ENCODE data around the gene GPER1.

DNA sequence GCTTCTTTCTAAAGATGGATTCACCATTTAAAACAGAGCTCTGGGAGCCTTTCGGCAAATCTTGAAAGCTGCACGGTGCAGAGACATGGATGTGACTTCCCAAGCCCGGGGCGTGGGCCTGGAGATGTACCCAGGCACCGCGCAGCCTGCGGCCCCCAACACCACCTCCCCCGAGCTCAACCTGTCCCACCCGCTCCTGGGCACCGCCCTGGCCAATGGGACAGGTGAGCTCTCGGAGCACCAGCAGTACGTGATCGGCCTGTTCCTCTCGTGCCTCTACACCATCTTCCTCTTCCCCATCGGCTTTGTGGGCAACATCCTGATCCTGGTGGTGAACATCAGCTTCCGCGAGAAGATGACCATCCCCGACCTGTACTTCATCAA, 3.7 kb downstream of the GPER1 start:
- no peak for TF ChIP-seq SUZ12 (IDR thresholded peaks at IDR 0.05; ENCODE audit: extremely low read depth, insufficient read depth, insufficient read length)
- TF ChIP-seq YY1 (IDR thresholded peaks at IDR 0.05; ENCODE audit: insufficient read depth, insufficient read length): no peak

Measured in NT2/D1 (cell line).